Skin of body (tissue), 2 donors: ENCODE results near the gene GNA14. TPM values are rescaled to one million over a fixed set of nuclear protein-coding genes. Genes with fewer than 3 reads are reported as not detected.
"Not testable (repeated sequence)": the region's sequence is repeated elsewhere in the genome, so short reads cannot be mapped to it uniquely, and the experiment has no call there.

Experiments
- DNase-seq: peaks from one replicate; lab custom pipeline; 2025; lab: John Stamatoyannopoulos, UW
- total RNA-seq: library from RNA; depleted of rRNA; stranded (reverse); fragments of >200 nt; gene quantifications from one replicate; pipeline ENCODE4 v1.2.3, GENCODE V29; 2014

The GNA14 gene
- total RNA-seq, 1 donor from 2014 or later: 1.6 TPM

- DNase-seq: no peak
Measured at GRCh38 chr9:77589046-77589795, 58.9 kb downstream of the GNA14 start.

- peak; percentile 82 for DNase-seq
Measured at GRCh38 chr9:77588271-77588937, 59.7 kb downstream of the GNA14 start.

- no peak for DNase-seq
Measured at GRCh38 chr9:77587851-77588250, 60.3 kb downstream of the GNA14 start.

GRCh38 chr9:77587042-77587441 is 61.1 kb downstream of the GNA14 start:
- no peak for DNase-seq

- no peak for DNase-seq
Measured at GRCh38 chr9:77586591-77586990, 61.5 kb downstream of the GNA14 start.

- DNase-seq: no peak
Measured at GRCh38 chr9:77585335-77585786, 62.8 kb downstream of the GNA14 start.

GRCh38 chr9:77584927-77585326 is 63.2 kb downstream of the GNA14 start:
- not testable (repeated sequence) for DNase-seq

GRCh38 chr9:77582961-77583576 is 65.1 kb downstream of the GNA14 start:
- no peak for DNase-seq

- DNase-seq: no peak
Measured at GRCh38 chr9:77582525-77582924, 65.6 kb downstream of the GNA14 start.

GRCh38 chr9:77575785-77576184 is 72.3 kb downstream of the GNA14 start:
- DNase-seq: no peak

GRCh38 chr9:77569335-77569734 is 78.8 kb downstream of the GNA14 start:
- no peak for DNase-seq

GRCh38 chr9:77563174-77563573 is 84.9 kb downstream of the GNA14 start:
- no peak for DNase-seq

GRCh38 chr9:77562019-77562748 is 85.9 kb downstream of the GNA14 start:
- DNase-seq: no peak

GRCh38 chr9:77561331-77562018 is 86.6 kb downstream of the GNA14 start:
- DNase-seq: no peak

- DNase-seq: no peak
Measured at GRCh38 chr9:77556396-77556795, 91.7 kb downstream of the GNA14 start.

GRCh38 chr9:77554586-77555105 is 93.5 kb downstream of the GNA14 start:
- peak; percentile 66 for DNase-seq

GRCh38 chr9:77547106-77547730 is 100.9 kb downstream of the GNA14 start:
- DNase-seq: no peak

GRCh38 chr9:77546376-77546950 is 101.7 kb downstream of the GNA14 start:
- no peak for DNase-seq

GRCh38 chr9:77544546-77544945 is 103.6 kb downstream of the GNA14 start:
- DNase-seq: no peak
